DND-41 (cell line): ENCODE data around the gene NDUFS3.
"Not testable (repeated sequence)": the region's sequence is repeated elsewhere in the genome, so short reads cannot be mapped to it uniquely, and the experiment has no call there.

Experiments
- CTCF ChIP-seq: IDR thresholded peaks from 2 replicates; pipeline ENCODE4 v1.5.1; 2012; ENCODE audit warnings: borderline replicate concordance, low read length, moderate library complexity, mild to moderate bottlenecking; ENCODE audit not compliant: poor library complexity, severe bottlenecking; ENCODE audit errors: extremely low read depth
- EZH2 ChIP-seq: IDR thresholded peaks from 3 replicates; pipeline ENCODE4 v1.6.1; 2012; ENCODE audit warnings: borderline replicate concordance, low read depth, mild to moderate bottlenecking, moderate library complexity, low read length, inconsistent platforms; ENCODE audit not compliant: severe bottlenecking

DNA sequence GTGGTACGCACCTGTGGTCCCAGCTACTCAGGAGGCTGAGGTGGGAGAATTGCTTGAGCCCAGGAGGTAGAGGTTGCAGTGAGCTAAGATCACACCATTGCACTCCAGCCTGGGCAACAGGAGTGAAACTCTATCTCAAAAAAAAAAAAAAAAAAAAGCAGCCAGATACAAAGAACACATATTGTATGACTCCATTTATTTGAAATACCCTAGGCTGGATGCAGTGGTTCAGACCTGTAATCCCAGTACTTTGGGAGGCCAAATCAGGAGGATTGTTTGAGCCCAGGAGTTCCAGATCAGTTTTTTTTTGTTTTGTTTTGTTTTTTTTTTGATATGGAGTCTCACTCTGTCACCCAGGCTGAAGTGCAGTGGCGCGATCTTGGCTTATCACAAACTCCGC lies 16.5 kb upstream of the NDUFS3 start:
- not testable (repeated sequence) for TF ChIP-seq CTCF, EZH2
